Stimulated activated CD8-positive, alpha-beta memory T cell treated with anti-CD3 and anti-CD28 coated beads, Interleukin-15, amount 100 ng/mL, for 4 hours (primary cell): ENCODE data around the gene RHOG.
A peak's percentile ranks its signal among the peaks of the same experiment; 100 is the strongest.

ENCODE experiments used
- DNase-seq, 2 donors: peaks; one replicate each; pipeline ENCODE4 v3.0.0-alpha.2; 2020; ENCODE audit warnings: low read depth in 2 of 2

Gene RHOG

DNA sequence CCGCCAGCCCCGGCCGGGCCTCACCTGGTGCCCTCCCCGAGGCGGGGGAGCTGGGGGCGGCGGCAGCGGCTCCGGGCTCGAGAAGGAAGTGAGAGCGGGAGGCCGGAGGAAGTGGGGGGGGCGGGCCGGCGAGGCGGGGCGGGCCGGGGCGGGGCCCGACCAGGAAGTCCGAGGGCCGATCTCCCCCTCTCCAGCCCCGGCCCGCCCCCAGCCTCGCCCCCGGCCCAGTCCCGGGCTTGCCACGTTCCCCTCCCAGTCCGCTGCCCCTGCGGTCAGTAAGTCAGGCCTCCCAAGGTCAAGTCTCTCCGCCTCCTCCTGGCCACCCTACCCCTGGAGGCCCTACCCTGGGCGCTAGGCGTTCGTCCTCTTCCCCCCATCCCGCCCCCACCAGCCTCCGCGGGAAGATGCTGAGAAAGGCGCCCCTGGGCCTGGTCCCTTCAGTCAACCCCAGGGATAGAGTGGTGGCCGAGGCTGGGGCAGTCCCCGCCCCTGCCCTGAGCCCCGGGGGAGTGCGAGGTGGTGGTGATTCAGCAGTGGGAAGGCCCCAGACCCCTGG is at the start of gene RHOG:
TSS of gene RHOG (minus strand) at position 90 of the 556 bp plus-strand sequence. CDS start 12,821 bp downstream, outside the sequence.
- peak; percentile 93 for DNase-seq

DNA sequence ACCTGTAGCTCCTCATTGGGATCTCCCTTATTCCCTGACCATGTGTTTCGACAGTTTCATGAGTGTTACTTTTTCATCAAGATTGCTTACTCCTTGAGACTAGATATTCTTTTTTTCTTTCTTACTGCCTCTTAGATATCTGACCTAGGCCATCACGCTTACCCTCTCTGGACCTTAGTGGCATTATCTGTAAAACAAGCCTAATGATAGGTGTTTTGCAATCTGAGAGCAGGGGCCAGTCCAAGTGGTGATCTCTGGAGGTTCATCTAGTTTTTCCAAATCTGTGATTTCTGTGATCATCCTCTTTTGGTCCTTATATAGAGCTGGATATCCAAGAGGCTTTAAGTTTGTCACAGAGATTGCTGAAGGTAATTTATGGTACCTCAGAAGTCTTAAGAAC is 49.3 kb upstream of the RHOG start:
- DNase-seq, result no peak

DNA sequence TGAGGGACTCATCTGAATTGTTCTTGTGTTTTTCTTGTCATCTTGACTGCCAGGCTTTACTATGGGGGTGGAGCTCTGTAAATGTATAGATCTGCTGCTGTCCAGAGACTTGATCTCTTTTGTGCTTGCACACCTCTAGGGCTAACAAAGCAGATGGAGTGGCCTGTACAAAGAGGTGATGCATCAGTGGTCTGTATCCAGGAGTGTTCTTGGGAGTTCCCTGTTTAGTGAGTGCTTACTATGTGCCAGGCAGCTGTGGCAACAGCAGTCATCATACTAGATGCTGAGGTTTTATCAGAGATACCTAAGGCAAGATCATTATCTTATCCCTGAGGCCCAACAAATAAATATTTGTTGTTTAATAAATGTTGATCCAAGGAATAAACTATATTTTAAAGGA is 48.1 kb upstream of the RHOG start:
- no peak for DNase-seq

DNA sequence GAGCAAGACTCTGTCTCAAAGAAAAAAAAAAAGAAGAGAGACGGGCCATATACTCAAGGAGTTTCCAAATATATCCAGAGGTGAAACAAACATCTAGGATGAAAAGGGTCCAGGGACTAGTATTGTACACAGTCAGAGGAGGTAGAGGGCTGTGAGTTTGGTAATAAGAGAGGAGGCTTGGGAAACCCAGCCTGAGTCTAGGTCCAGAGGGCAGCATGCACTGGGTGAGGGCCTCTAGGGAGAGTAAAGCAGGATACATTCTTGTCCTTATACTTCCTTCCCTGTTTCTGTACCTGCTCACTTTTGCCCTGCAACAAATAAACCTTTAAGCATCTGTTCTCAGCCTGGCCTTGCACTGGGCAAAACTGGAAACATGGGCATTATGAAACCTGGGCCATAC is 46.2 kb upstream of the RHOG start:
- no peak for DNase-seq

DNA sequence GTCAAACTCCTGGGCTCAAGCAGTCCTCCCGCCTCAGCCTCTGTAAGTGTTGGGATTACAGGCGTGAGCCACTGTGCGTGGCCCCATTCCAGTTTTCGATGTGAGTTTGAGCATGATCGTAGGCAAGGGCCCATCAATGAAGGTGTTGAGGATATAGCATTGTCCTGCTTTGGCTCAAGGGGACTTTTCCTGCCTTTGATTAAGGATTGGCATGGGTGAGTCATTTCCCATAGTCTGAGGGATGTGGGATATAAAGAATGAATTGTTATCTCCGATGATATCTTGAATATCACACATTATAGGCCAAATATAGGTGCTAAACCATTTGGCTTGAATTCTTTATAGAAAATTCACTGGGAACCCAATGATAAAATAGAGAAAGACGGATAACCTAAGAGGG is 45.1 kb upstream of the RHOG start:
- no peak for DNase-seq

DNA sequence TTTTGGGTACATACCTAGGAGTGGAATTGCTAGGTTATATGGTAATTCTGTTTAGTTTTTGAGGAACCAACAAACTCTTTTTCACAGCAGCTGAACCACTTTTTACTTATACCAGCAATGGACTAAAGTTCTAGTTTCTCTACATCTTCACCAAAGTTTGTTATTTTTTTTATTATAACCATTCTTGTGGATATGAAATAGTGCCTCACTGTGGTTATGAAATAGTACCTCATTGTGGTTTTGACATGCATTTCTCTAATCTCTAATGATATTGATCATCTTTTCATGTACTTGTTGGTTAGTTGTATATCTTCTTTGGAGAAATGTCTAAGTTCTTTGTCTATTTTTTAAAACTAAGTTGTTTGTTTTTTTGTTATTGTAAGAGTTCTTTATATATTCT is 41.9 kb upstream of the RHOG start:
- no peak for DNase-seq

DNA sequence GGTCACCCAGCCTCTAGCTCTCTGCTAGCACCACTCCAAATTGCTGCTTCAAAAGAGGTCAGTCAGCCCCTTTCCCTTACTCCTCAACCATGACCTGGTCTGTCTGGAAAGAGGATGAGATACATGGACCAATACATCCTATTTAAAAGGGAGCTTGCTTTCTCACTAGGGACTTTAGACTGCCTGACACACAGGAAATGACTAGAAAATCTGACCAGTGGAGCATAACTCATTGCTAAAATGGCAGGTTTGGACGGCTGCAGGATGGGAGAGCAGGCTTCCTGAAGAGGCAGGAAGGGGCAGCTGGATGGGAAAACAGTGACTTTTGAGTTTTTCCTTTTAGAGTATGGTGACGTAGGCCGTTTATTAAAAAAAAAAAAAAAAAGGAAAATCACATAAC is 40.0 kb upstream of the RHOG start:
- DNase-seq, result no peak

DNA sequence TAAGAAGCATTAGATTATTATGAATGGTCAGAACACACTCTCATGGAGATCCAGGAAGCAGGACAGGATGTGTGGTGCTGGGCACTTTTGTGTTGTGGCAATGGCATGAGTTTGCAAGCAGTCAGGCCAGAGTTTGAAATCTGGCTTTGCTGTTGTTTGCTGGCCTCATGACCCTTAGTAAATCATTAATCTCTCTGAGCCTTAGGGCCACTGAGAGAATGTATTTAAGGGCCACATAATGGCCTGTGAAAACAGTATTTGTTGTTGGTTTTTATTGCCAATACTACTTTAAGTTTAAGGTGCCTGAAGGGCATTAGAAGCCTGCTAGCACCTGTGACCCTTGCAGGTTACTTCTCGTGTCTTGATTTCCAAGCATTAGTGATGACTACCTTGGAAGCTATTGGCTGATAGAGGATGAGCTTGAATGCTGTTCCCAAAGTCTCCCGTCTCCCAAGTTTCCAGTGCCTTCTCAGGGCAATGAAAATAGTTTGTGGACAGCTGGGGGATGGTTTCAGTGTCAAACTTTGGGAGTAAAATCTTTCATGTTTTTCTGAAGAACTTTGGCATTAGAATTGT is 39.3 kb upstream of the RHOG start:
- no peak for DNase-seq

DNA sequence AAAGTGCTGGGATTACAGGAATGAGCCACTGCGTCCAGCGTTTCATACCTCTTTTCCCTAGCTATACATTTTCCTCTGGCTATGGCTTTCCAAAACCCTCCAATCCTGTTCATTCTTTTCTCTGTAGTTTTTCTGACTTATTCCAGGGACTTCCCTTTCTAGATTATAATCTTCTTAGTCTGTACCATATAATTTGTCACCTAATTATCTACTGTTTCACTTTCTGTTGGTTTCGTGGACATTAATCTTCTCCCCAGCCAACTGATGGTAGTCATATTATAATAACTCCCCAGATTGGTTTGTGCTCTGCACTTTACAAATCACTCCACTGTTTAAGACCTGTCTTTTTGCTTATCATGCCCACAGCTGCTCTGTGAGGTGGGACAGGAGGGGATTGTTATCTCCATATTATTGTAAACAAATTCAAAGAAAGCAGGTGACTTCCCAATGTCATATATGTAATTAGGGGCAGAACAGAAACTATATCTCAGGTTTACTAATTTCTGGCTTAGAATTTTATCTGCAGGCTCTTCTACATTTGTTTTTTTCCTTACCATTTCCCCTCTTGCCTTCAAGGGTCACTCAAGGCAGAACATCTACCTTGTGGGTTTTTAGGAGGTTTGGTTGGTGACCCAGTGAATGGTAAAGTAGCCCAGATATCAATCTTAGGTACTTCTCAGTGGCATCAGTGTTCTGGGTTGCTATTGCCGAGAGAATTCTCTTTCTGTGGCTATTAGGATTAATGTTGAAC is 38.6 kb upstream of the RHOG start:
- no peak for DNase-seq

DNA sequence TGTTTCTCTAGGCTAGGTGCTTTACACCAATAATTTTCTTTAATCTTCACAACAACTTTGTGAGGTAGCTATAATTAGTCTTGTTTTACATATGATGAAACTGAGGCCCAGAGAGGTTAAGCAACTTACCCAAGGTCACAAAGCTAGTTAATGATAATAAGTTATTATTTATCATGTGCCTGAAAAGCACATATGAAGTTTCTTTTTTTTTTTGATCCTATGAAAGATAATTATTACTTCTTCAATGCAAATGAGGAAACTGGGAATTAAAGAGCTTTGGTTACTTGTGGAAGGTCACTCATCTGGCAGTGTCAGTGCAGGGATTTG is 37.5 kb upstream of the RHOG start:
- DNase-seq, result no peak

DNA sequence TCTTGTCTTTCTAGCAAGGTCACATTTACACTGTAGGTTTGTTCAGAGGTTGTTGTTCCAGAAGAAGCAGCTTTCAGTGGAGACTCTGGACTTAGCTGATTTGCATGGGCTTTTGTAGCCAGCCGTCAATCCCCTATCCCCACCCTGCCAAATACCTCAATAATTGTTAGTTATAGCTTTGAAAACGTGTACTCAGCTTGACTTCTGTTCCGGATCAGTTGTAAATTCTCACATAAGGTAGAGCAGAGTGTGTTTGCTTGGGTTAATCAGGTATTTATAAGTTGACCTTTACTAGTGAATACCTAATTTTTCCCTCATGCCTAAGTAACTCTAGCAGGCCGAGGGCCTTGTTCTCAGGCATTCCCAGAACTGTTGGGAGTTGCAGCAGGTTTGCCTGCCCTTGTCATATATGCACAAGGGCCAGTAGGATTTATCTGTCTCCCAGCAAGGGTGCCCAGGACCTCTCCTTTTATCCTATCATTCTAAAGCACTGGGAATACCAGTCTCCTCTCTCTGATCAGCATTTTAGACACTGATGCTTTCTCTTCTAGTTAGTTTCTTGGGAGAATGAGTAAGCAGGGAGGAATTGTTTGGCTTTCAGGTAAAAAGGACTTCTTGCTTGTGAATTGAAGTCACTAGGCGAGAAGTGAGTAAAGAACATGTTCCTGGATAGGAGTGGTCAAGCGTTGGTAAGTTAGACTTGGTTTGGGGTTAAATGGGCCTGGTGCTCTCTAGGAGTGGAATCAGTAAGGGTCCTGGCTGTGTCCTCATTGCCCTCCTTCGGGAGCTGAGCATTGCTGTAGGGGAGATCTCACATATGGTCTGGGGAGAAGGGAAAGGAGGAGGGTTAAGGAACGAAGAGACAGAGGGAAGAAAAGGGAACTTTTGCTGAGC is 36.9 kb upstream of the RHOG start:
- DNase-seq, result no peak

DNA sequence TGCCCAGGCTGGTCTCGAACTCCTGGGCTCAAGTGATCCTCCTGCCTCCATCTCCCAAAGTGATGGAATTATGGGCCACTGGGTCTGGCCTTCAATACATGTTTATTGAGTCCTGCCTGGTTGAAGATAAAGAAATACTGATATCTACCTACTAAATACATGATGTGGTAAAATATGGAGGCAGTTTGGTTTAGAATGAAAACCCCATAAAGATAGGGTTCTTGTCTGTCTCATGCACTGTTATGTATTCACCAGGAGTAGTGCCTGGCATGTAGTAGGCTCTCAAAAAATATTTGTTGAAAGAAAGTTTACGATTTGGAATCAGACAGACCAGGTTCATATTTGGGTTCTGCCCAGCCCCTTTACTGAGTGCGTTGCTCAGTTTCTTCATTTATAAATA is 35.9 kb upstream of the RHOG start:
- no peak for DNase-seq

DNA sequence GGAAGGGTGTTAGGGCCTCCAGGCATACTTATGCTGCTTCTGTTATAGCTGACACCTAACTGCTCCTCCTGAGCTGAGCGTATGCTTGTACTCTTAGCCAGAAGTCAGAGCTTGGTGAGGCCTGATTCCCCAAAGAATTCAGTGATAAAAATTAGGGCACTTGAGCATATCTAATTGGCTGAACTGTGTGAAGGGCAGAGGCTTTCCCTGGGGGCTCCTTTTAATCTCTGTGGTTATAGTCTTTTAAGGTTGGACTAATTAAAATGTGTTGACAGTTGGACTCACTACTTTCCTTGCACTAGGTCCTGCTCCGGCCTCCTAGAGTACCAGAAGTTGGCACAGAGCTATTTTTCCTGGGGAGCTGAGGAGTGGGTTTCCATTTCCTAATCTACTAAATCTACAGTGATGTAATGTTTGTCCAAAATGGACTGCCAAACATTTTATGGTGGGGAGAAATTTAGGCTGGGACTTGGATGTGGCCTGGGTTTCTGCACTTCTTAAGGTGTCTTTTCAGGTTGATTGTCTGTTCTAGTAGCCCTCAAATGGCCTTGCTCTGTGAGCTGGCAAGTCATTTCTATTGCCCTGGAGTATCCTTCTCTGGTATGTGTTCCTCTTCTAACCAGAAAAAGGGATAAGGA is 33.1 kb upstream of the RHOG start:
- DNase-seq, result no peak

DNA sequence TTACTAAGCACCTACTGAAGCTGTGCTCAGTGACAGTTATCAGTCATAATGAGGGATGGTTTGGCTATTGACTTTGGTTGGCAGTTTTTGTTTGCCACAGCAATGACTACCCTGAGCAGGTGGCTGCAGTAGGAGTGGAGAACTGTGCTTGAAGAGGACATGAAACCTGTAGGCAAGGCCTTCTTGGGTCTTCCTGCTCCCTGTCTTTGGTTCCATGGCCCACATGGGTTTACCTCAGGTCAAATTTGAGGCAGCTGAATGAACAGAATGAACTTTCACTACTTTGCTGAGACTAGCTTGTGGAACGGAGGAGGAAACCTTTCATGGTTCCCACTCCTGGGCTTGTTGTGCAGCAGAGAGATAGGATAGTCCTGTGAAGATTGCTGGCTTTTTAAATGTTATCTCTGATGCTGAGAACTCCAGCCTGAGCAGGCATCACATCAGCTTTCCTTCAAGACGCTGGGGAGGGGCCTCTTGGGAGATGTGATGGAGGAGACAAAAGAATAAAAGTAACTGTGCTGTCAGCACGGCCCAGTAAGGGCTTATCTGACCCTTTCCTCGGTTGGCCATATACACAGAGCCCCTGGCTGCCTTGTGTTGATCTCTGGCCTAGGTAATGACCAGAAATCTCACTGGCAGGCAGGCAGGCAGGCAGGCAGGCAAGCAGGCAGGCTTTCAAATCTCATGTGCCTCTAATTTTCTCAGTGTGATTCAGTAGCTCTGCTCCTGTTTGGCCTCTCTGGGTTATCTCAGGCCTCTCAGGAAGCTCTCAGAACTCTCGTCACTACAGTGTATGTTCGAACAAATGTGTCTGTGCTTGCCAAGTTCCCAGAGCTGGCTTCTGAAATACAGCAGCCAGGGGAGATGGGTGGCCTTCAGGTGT is 26.7 kb upstream of the RHOG start:
- DNase-seq, result no peak

DNA sequence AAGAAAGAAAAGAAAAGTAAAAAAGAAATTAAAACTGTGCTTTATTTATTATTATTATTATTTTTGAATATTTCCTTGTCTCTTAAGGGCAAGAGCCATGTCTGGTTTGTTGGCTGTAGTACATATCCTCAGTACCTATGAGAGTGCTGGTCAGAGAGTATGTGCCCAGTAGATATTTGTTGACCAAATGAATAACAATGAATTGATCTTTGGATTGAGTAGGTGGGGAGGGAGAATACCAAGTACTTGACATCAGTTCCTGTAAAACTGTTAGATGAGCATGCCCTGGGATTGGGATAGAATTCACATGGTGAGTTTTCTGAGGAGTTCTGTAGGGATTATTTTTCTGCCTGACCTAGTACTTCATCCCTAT is 26.1 kb upstream of the RHOG start:
- no peak for DNase-seq

DNA sequence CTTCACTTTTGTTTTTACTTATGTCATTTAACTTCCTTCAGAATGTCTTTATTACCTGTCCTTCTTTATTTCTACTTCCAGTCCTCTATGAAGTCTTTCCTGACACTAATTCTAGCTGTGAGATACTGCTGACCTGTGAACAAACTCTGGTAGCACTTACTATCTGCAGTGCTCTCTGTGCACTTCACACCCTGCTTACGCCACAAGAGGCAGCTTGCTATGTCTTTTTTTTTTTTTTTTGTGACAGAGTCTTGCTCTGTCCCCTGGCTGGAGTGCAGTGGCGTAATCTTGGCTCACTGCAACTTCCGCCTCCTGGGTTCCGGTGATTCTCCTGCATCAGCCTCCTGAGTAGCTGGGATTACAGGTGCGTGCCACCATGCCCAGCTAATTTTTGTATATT is 25.4 kb upstream of the RHOG start:
- DNase-seq, result no peak

DNA sequence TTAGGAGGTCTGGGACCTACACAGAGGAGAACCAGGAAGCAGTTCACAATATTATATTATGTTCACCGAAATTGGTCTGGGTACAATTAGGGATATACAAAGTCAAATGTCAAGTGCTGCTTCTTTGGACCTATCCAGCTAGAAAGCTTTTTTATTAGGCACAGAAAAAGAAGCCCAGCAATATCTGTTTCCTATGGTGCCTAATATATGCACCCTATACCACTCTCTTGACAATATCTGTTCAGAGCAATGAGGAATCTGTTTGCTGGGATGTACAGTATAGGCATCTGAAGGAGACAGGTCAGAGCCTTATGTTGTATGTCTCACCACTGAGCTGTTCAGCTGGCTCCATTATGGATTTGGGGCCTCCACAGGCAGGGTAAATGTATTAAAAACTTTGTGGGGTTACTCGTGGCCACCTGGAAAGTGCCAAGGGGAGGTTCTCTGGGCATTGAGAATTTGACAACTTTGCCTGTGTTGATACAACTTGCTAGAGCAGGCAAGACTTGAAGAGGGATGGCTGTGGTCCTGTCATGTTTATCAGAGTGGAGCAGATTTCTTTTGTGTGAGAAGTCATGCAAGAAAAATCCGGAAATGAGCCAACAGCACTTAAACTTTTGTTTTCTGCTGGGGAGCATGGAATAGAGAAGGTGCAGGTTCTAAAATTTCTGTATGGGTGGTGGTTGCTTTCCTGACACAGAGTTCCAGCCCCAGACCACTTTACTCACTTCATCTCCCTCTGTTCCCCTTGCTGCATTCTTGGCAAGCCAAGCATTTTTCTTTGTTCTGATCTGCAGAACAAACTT is 24.8 kb upstream of the RHOG start:
- DNase-seq, result no peak

DNA sequence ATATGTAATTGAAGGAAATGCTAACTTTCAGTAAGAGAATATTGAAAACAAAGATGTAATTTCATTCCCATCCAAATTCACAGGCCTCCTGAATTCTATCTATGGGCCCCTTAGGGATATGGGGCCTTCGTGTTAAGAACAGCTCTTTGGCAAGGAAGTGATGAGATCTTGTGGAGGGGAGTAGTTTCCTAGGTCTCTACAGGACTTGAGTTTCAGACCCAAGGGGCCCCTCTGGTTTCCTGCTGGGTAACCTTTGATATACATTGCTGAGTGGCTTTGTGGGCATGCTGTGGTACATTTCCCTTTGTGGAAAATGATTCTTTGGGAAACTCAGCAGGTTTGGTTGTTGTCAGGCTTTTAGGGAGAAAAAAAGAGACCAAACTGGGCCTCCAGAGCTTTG is 20.9 kb upstream of the RHOG start:
- no peak for DNase-seq

DNA sequence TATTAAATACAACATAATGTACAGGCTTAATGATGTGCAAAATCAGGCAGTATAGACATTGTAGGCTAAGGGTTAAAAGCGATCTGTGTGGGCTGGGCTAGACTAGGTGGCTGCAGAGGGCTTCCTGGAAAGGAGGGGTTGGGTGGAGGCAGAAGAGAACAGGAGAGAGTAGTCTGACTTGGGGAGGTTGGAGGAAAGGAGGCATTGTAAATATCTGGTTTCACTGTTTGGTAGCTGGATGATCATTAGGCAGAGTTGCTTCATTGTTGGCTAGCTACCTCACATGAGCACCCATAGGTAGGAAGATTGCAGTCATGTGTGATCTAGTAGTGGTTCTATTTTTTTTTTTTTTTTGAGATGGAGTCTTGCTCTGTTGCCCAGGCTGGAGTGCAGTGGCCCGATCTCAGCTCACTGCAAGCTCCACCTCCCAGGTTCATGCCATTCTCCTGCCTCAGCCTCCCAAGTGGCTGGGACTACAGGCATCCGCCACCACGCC is 20.2 kb upstream of the RHOG start:
- DNase-seq, result peak in 1 of 2 donors; percentile 19

DNA sequence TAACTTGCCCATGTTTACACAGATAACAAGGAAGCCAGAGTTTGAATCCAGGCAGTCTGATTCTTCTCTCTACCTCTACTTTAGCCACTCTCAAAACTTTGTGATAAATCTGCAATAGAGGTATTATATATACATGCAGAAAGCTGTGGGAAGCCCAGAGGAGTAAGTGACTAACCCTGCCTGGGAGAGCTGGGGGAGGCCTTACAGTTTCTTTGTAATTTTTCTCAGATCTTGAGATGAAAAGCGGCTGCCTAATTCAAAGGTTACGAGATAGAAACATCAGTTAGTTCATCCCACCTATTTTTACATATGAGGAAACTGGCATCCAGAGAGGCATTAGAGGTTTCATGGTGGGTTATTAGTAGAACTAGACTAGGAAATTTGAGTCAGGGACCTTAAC is 19.6 kb upstream of the RHOG start:
- DNase-seq, result peak in 1 of 2 donors; percentile 46
